Esophagus muscularis mucosa (tissue), 4 donors: Measurements from ENCODE around the gene RNF180.
"Not testable (repeated sequence)": the region's sequence is repeated elsewhere in the genome, so short reads cannot be mapped to it uniquely, and the experiment has no call there.

Experiments
- EP300 ChIP-seq: sonication (generic); formaldehyde crosslinking; IDR thresholded peaks from one replicate; pipeline ENCODE4 v1.6.1; 2017; ENCODE audit warnings: antibody characterized with exemption
- POLR2A ChIP-seq: fragments of 450-650 bp; IDR thresholded peaks from one replicate; pipeline ENCODE4 v1.6.1; 2017; ENCODE audit warnings: antibody characterized with exemption, moderate library complexity, mild to moderate bottlenecking, low read depth
- POLR2AphosphoS5 ChIP-seq, 2 donors: sonication (generic); formaldehyde crosslinking; IDR thresholded peaks; one replicate each; pipeline ENCODE4 v1.6.1; 2017; ENCODE audit warnings: antibody characterized with exemption in 2 of 2
- TF ChIP-seq, protein P1 (sequence below), 3 experiments: fragments of 200-600 bp in 2 of 3; fragments of 450-650 bp in 1 of 3; sonication (generic) in 2 of 3; IDR thresholded peaks; one replicate each; pipeline ENCODE4 v1.5.1; 2017 to 2019; ENCODE audit warnings: antibody characterized with exemption in 3 of 3, mild to moderate bottlenecking in 2 of 3, moderate library complexity in 1 of 3

DNA sequence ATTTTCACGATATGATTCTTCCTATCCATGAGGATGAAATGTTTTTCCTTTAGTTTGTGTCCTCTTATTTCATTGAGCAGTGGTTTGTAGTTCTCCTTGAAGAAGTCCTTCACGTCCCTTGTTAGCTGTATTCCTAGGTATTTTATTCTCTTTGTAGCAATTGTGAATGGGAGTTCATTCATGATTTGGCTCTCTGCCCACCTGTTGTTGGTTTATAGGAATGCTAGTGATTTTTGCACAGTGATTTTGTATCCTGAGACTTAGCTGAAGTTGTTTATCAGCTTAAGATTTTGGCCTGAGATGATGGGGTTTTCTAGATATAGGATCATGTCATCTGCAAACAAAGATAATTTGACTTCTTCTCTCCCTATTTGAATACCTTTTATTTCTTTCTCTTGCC, 122.9 kb downstream of the RNF180 start:
- not testable (repeated sequence) for TF ChIP-seq POLR2A; EP300; POLR2AphosphoS5 (IDR thresholded peaks at IDR 0.05)
- TF ChIP-seq, protein P1, sequence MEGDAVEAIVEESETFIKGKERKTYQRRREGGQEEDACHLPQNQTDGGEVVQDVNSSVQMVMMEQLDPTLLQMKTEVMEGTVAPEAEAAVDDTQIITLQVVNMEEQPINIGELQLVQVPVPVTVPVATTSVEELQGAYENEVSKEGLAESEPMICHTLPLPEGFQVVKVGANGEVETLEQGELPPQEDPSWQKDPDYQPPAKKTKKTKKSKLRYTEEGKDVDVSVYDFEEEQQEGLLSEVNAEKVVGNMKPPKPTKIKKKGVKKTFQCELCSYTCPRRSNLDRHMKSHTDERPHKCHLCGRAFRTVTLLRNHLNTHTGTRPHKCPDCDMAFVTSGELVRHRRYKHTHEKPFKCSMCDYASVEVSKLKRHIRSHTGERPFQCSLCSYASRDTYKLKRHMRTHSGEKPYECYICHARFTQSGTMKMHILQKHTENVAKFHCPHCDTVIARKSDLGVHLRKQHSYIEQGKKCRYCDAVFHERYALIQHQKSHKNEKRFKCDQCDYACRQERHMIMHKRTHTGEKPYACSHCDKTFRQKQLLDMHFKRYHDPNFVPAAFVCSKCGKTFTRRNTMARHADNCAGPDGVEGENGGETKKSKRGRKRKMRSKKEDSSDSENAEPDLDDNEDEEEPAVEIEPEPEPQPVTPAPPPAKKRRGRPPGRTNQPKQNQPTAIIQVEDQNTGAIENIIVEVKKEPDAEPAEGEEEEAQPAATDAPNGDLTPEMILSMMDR (IDR thresholded peaks at IDR 0.05): not testable (repeated sequence)
